NB4 (cell line): ENCODE data around the gene TMTC2.

Experiments
- MAX ChIP-seq: IDR thresholded peaks from 2 replicates; pipeline ENCODE4 v1.6.1; 2011; ENCODE audit warnings: low read depth, low read length
- MYC ChIP-seq: IDR thresholded peaks from 2 replicates; pipeline ENCODE4 v1.6.1; 2011; ENCODE audit warnings: low read depth, low read length
- POLR2A ChIP-seq: IDR thresholded peaks from 2 replicates; pipeline ENCODE4 v1.6.1; 2011; ENCODE audit warnings: mild to moderate bottlenecking; ENCODE audit not compliant: insufficient read length; ENCODE audit errors: extremely low read depth
- TF ChIP-seq, protein P1 (sequence below): IDR thresholded peaks from one replicate; pipeline ENCODE4 v1.5.1; 2012; ENCODE audit warnings: low read depth, low read length

- TF ChIP-seq POLR2A (no peak), MYC (no peak), MAX (no peak)
- TF ChIP-seq, protein P1, sequence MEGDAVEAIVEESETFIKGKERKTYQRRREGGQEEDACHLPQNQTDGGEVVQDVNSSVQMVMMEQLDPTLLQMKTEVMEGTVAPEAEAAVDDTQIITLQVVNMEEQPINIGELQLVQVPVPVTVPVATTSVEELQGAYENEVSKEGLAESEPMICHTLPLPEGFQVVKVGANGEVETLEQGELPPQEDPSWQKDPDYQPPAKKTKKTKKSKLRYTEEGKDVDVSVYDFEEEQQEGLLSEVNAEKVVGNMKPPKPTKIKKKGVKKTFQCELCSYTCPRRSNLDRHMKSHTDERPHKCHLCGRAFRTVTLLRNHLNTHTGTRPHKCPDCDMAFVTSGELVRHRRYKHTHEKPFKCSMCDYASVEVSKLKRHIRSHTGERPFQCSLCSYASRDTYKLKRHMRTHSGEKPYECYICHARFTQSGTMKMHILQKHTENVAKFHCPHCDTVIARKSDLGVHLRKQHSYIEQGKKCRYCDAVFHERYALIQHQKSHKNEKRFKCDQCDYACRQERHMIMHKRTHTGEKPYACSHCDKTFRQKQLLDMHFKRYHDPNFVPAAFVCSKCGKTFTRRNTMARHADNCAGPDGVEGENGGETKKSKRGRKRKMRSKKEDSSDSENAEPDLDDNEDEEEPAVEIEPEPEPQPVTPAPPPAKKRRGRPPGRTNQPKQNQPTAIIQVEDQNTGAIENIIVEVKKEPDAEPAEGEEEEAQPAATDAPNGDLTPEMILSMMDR: no peak
Measured at GRCh38 chr12:83150465-83151189, 463.9 kb downstream of the TMTC2 start.
